SK-N-SH treated with all-trans-retinoic acid at 6 μM for 48 hours (cell line): Measurements from ENCODE around the gene CBX8.

Experiments used
- ATAC-seq: fragments of 200-7000 bp; cut with Tn5 transposase; 3 replicates; pipeline ENCODE4 v1.9.1; 2020; ENCODE audit warnings: mild to moderate bottlenecking, moderate library complexity
- ARNTL ChIP-seq: fragments of 450-650 bp; formaldehyde crosslinking; IDR thresholded peaks from 2 replicates; pipeline ENCODE4 v1.5.0; 2020; ENCODE audit warnings: low read depth, mild to moderate bottlenecking, moderate library complexity, borderline replicate concordance
- BACH2 ChIP-seq: fragments of 250-450 bp; sonication (Bioruptor Pico); IDR thresholded peaks from 2 replicates; pipeline ENCODE4 v1.9.0; 2021; ENCODE audit warnings: mild to moderate bottlenecking, borderline replicate concordance
- CREB5 ChIP-seq: fragments of 250-450 bp; sonication (Bioruptor Pico); IDR thresholded peaks from 2 replicates; pipeline ENCODE4 v1.5.1; 2020; ENCODE audit warnings: low read depth, mild to moderate bottlenecking, moderate library complexity
- CSDC2 ChIP-seq: fragments of 250-450 bp; sonication (Bioruptor Pico); IDR thresholded peaks from 2 replicates; pipeline ENCODE4 v1.5.0; 2020; ENCODE audit warnings: mild to moderate bottlenecking, moderate library complexity
- CSRNP3 ChIP-seq: fragments of 250-450 bp; sonication (Bioruptor Pico); IDR thresholded peaks from 2 replicates; pipeline ENCODE4 v1.5.1; 2021; ENCODE audit warnings: mild to moderate bottlenecking, moderate library complexity
- ESRRG ChIP-seq: fragments of 250-450 bp; sonication (Bioruptor Pico); IDR thresholded peaks from 2 replicates; pipeline ENCODE4 v1.6.1; 2021; ENCODE audit warnings: mild to moderate bottlenecking
- GLIS3 ChIP-seq: fragments of 250-450 bp; sonication (Bioruptor Pico); IDR thresholded peaks from 2 replicates; pipeline ENCODE4 v1.5.0; 2020; ENCODE audit warnings: mild to moderate bottlenecking, moderate library complexity
- ISL1 ChIP-seq: fragments of 250-450 bp; sonication (Bioruptor Pico); IDR thresholded peaks from 2 replicates; pipeline ENCODE4 v2.1.2; 2022; ENCODE audit warnings: mild to moderate bottlenecking, moderate library complexity
- PATZ1 ChIP-seq: fragments of 250-450 bp; sonication (Bioruptor Pico); IDR thresholded peaks from 2 replicates; pipeline ENCODE4 v1.8.0; 2020; ENCODE audit warnings: mild to moderate bottlenecking, moderate library complexity, borderline replicate concordance
- POU6F1 ChIP-seq: fragments of 250-450 bp; sonication (Bioruptor Pico); IDR thresholded peaks from 2 replicates; pipeline ENCODE4 v1.8.0; 2021; ENCODE audit warnings: low read depth, mild to moderate bottlenecking, moderate library complexity, borderline replicate concordance
- PPARA ChIP-seq: fragments of 250-450 bp; sonication (Bioruptor Pico); IDR thresholded peaks from 2 replicates; pipeline ENCODE4 v1.5.0; 2020; ENCODE audit warnings: mild to moderate bottlenecking, borderline replicate concordance
- RARB ChIP-seq: fragments of 250-450 bp; sonication (Bioruptor Pico); IDR thresholded peaks from 2 replicates; pipeline ENCODE4 v1.8.0; 2021; ENCODE audit warnings: mild to moderate bottlenecking, moderate library complexity
- SNAI2 ChIP-seq: fragments of 250-450 bp; sonication (Bioruptor Pico); IDR thresholded peaks from 2 replicates; pipeline ENCODE4 v1.5.0; 2020; ENCODE audit warnings: mild to moderate bottlenecking, moderate library complexity
- TCF4 ChIP-seq: fragments of 250-450 bp; sonication (Bioruptor Pico); IDR thresholded peaks from 2 replicates; pipeline ENCODE4 v1.8.0; 2021; ENCODE audit warnings: mild to moderate bottlenecking, moderate library complexity, borderline replicate concordance
- TOX ChIP-seq: fragments of 250-450 bp; sonication (Bioruptor Pico); IDR thresholded peaks from 2 replicates; pipeline ENCODE4 v1.8.0; 2021; ENCODE audit warnings: mild to moderate bottlenecking, moderate library complexity, borderline replicate concordance
- TSHZ2 ChIP-seq: fragments of 250-450 bp; sonication (Bioruptor Pico); IDR thresholded peaks from 2 replicates; pipeline ENCODE4 v1.5.0; 2020; ENCODE audit warnings: mild to moderate bottlenecking, moderate library complexity
- ZC3H10 ChIP-seq: fragments of 250-450 bp; sonication (Bioruptor Pico); IDR thresholded peaks from 2 replicates; pipeline ENCODE4 v1.5.1; 2021; ENCODE audit warnings: mild to moderate bottlenecking, moderate library complexity
- ZFP3 ChIP-seq: fragments of 250-450 bp; sonication (Bioruptor Pico); IDR thresholded peaks from 2 replicates; pipeline ENCODE4 v1.5.0; 2020; ENCODE audit warnings: mild to moderate bottlenecking, moderate library complexity
- ZFP30 ChIP-seq: fragments of 450-650 bp; formaldehyde crosslinking; IDR thresholded peaks from 2 replicates; pipeline ENCODE4 v1.5.0; 2022; ENCODE audit warnings: mild to moderate bottlenecking, moderate library complexity
- ZNF565 ChIP-seq: fragments of 450-650 bp; formaldehyde crosslinking; conservative IDR thresholded peaks from 2 replicates; pipeline ENCODE4 v1.5.0; 2020; ENCODE audit warnings: low read depth, mild to moderate bottlenecking, moderate library complexity
- ZNF70 ChIP-seq: fragments of 450-650 bp; formaldehyde crosslinking; IDR thresholded peaks from 2 replicates; pipeline ENCODE4 v1.5.0; 2020; ENCODE audit warnings: mild to moderate bottlenecking, moderate library complexity
- ZNF8 ChIP-seq: fragments of 450-650 bp; formaldehyde crosslinking; IDR thresholded peaks from 2 replicates; pipeline ENCODE4 v1.5.0; 2020; ENCODE audit warnings: mild to moderate bottlenecking, moderate library complexity

Gene CBX8

GRCh38 chr17:79808763-79809529 lies 12.1 kb upstream of the CBX8 start (continued):
- TF ChIP-seq ESRRG (CRISPR knock-in tag) (no peak), ZFP30 (CRISPR knock-in tag) (no peak), CREB5 (CRISPR knock-in tag) (no peak), TOX (no peak), ZNF8 (CRISPR knock-in tag) (no peak)

- ATAC-seq: no peak
- TF ChIP-seq PPARA: no peak
- no peak for TF ChIP-seq GLIS3
- no peak for TF ChIP-seq POU6F1 (CRISPR knock-in tag)
- TF ChIP-seq CSRNP3 (CRISPR knock-in tag): no peak
- no peak for TF ChIP-seq ZFP30 (CRISPR knock-in tag)
- TF ChIP-seq ARNTL (CRISPR knock-in tag): no peak
- no peak for TF ChIP-seq ZC3H10
- no peak for TF ChIP-seq CSDC2 (CRISPR knock-in tag)
- no peak for TF ChIP-seq TOX
- TF ChIP-seq RARB: no peak
- TF ChIP-seq TCF4 (CRISPR knock-in tag): no peak
- no peak for TF ChIP-seq ZFP3 (CRISPR knock-in tag)
- TF ChIP-seq, all 23 proteins: peak for 0
These were observed 10.2 kb upstream of the CBX8 start for GRCh38 chr17:79806863-79807720.

- TF ChIP-seq ESRRG (CRISPR knock-in tag) (no peak), PPARA (no peak), GLIS3 (no peak), CSRNP3 (CRISPR knock-in tag) (no peak), ISL1 (CRISPR knock-in tag) (no peak), ZFP30 (CRISPR knock-in tag) (no peak), CSDC2 (CRISPR knock-in tag) (no peak), ZFP3 (CRISPR knock-in tag) (no peak), ZNF565 (CRISPR knock-in tag) (no peak), CREB5 (CRISPR knock-in tag) (no peak), PATZ1 (CRISPR knock-in tag) (no peak), ARNTL (CRISPR knock-in tag) (no peak), ZNF70 (no peak), BACH2 (CRISPR knock-in tag) (no peak), ZNF8 (CRISPR knock-in tag) (no peak), SNAI2 (CRISPR knock-in tag) (no peak), POU6F1 (CRISPR knock-in tag) (no peak), TSHZ2 (CRISPR knock-in tag) (no peak)
- ATAC-seq: no peak
These were observed 9.5 kb upstream of the CBX8 start for GRCh38 chr17:79806446-79806760.
